Stimulated activated CD4-positive, alpha-beta T cell treated with anti-CD3 and anti-CD28 coated beads, Interleukin-15, amount 100 ng/mL, for 48 hours (primary cell): ENCODE measurements around the gene HCRTR1.

Source experiments
- DNase-seq, 2 donors: peaks; one replicate each; pipeline ENCODE4 v3.0.0-alpha.2; 2020; ENCODE audit warnings: low read depth in 2 of 2

Gene HCRTR1

GRCh38 chr1:31667065-31667785, 49.7 kb downstream of the HCRTR1 start:
- DNase-seq, result no peak

GRCh38 chr1:31668303-31668883, 50.9 kb downstream of the HCRTR1 start:
- no peak for DNase-seq

GRCh38 chr1:31669433-31669785, 51.9 kb downstream of the HCRTR1 start:
- no peak for DNase-seq

- no peak for DNase-seq
These were observed 52.5 kb downstream of the HCRTR1 start for GRCh38 chr1:31669786-31670592.

GRCh38 chr1:31670593-31670964, 53.1 kb downstream of the HCRTR1 start:
- no peak for DNase-seq

- no peak for DNase-seq
These were observed 53.7 kb downstream of the HCRTR1 start for GRCh38 chr1:31671147-31671546.

- DNase-seq, result no peak
These were observed 54.2 kb downstream of the HCRTR1 start for GRCh38 chr1:31671561-31672201.

GRCh38 chr1:31672986-31673385, 55.5 kb downstream of the HCRTR1 start:
- DNase-seq, result no peak

- no peak for DNase-seq
These were observed 55.9 kb downstream of the HCRTR1 start for GRCh38 chr1:31673433-31673832.

- no peak for DNase-seq
These were observed 57.1 kb downstream of the HCRTR1 start for GRCh38 chr1:31674626-31675025.

GRCh38 chr1:31675161-31675560, 57.7 kb downstream of the HCRTR1 start:
- no peak for DNase-seq

- DNase-seq, result no peak
These were observed 58.3 kb downstream of the HCRTR1 start for GRCh38 chr1:31675756-31676155.
